Stomach (tissue), 9 donors: ENCODE data around the gene GOPC. TPM values are rescaled to one million over a fixed set of nuclear protein-coding genes. Genes with fewer than 3 reads are reported as not detected.
A peak's percentile ranks its signal among the peaks of the same experiment; 100 is the strongest.

Experiments
- DNase-seq, 2 donors: peaks; one replicate each; pipeline versions ENCODE4 v3.0.0 to v3.0.0-alpha.2; 2013 to 2019
- H3K27ac ChIP-seq, 5 donors: fragments of 200-600 bp in 4 of 5; sonication (generic) in 4 of 5; one replicate each; pipeline ENCODE4 v1.5.1; 2013 to 2019; ENCODE audit warnings: mild to moderate bottlenecking in 1 of 5, moderate library complexity in 1 of 5
- H3K27me3 ChIP-seq, 3 donors: fragments of 200-600 bp; sonication (generic); one replicate each; pipeline ENCODE4 v1.5.1; 2017 to 2019; ENCODE audit warnings: mixed run types in 1 of 3
- H3K36me3 ChIP-seq, 4 donors: fragments of 200-600 bp; sonication (generic); 1 replicate in 3 of 4; 2 replicates in 1 of 4; pipeline ENCODE4 v1.5.1; 2016 to 2019
- H3K4me1 ChIP-seq, 4 donors: fragments of 200-600 bp; sonication (generic); one replicate each; pipeline ENCODE4 v1.5.1; 2016 to 2019
- H3K4me3 ChIP-seq, 4 donors: fragments of 200-600 bp; sonication (generic) in 3 of 4; one replicate each; pipeline ENCODE4 v1.5.1; 2016 to 2019; ENCODE audit warnings: mild to moderate bottlenecking in 1 of 4
- H3K9me3 ChIP-seq, 4 donors: fragments of 200-600 bp; sonication (generic); one replicate each; pipeline ENCODE4 v1.5.1; 2016 to 2019
- CTCF ChIP-seq, 7 experiments: fragments of 450-650 bp in 4 of 7; fragments of 200-600 bp in 3 of 7; sonication (generic) in 3 of 7; IDR thresholded peaks; one replicate each; pipeline ENCODE4 v1.5.1; 2016 to 2019; ENCODE audit warnings: antibody characterized with exemption in 7 of 7, control low read depth in 2 of 7, mild to moderate bottlenecking in 1 of 7
- EP300 ChIP-seq: sonication (generic); formaldehyde crosslinking; IDR thresholded peaks from one replicate; pipeline ENCODE4 v1.6.1; 2017; ENCODE audit warnings: antibody characterized with exemption
- POLR2A ChIP-seq, 4 donors: fragments of 450-650 bp; IDR thresholded peaks; one replicate each; pipeline ENCODE4 v1.6.1; 2016; ENCODE audit warnings: antibody characterized with exemption in 4 of 4, control low read depth in 2 of 4, mild to moderate bottlenecking in 1 of 4, moderate library complexity in 1 of 4
- POLR2AphosphoS5 ChIP-seq, 3 donors: sonication (generic); formaldehyde crosslinking; IDR thresholded peaks; one replicate each; pipeline ENCODE4 v1.6.1; 2016; ENCODE audit warnings: antibody characterized with exemption in 3 of 3
- WGBS, 5 donors: extraction: QIAGEN DNeasy Blood & Tissue Kit in 3 of 5; methylation state at CpG; one replicate each; pipeline versions ENCODE4 v1.1.5 to v1.1.7; 2013 to 2018; 5-methylcytosine and 5-hydroxymethylcytosine counted together
- intact Hi-C: fragments of 100-400 bp; cut with DNase I; formaldehyde crosslinking; loops from one replicate; pipeline ENCODE4 v1.15.1; 2023; ENCODE audit warnings: low total_unique reads
- polyA plus RNA-seq, 3 donors: library from polyadenylated mRNA; stranded (reverse); fragments of 200-250 nt; gene quantifications; one replicate each; pipeline ENCODE4 v1.2.3, GENCODE V29; 2013
- total RNA-seq, 5 donors: library from RNA; depleted of rRNA; stranded (reverse); fragments of >200 nt; gene quantifications; one replicate each; pipeline versions ENCODE4 v1.1.0 to v1.2.3, GENCODE V29; 2014 to 2016
- donor health status: healthy with polysubstance abuse.
- donor health status: Bipolar disorder and iron deficiency.
- donor health status: healthy.

Gene GOPC
- total and polyA plus RNA-seq, 8 donors, result 4.7 to 49.4 (median 13.8) TPM

GRCh38 chr6:117601811-117602150 lies 530 bp downstream of the GOPC start:
- H3K27me3 ChIP-seq, result no peaks in the 10 kb centered on the region
- H3K4me1 ChIP-seq, result peaks cover 9 to 49% (median 30%) of the 10 kb centered on the region in 4 donors
- TF ChIP-seq POLR2AphosphoS5 (IDR thresholded peaks at IDR 0.05) (no peak), EP300 (no peak), POLR2A (IDR thresholded peaks at IDR 0.05) (no peak), CTCF (IDR thresholded peaks at IDR 0.05) (no peak)
- WGBS, 5 donors, result 0 to 1% (median 0%) methylated on average over 12 of the region's 12 CpGs
- H3K4me3 ChIP-seq, result peak overlapping the region; percentile 90 to 100 (median 94)
- H3K9me3 ChIP-seq, result peaks cover 0 to 4% (median 0%) of the 10 kb centered on the region in 4 donors
- intact Hi-C loops, result no loop called here
- no peak for DNase-seq
- H3K27ac ChIP-seq, result peak overlapping the region in 4 of 5 donors; percentile 90 to 93 (median 92)
- peaks cover 0 to 19% (median 7%) of the 10 kb centered on the region in 4 donors for H3K36me3 ChIP-seq

- peak overlapping the region in 2 of 4 donors; percentile 91 to 100 for H3K4me3 ChIP-seq
- H3K27ac ChIP-seq, result no peak overlapping the region
- peaks cover 9 to 45% (median 30%) of the 10 kb centered on the region in 4 donors for H3K4me1 ChIP-seq
- WGBS, 5 donors, result 67 to 88% (median 73%) methylated on average over 6 of the region's 6 CpGs
- DNase-seq, result no peak
- intact Hi-C loops, result no loop called here
- H3K9me3 ChIP-seq, result peaks cover 0 to 4% (median 0%) of the 10 kb centered on the region in 4 donors
- H3K27me3 ChIP-seq, result no peaks in the 10 kb centered on the region
- TF ChIP-seq POLR2A (IDR thresholded peaks at IDR 0.05), result no peak
- no peak for TF ChIP-seq EP300
- no peak for TF ChIP-seq POLR2AphosphoS5 (IDR thresholded peaks at IDR 0.05)
- TF ChIP-seq CTCF (IDR thresholded peaks at IDR 0.05), result no peak
- H3K36me3 ChIP-seq, result peaks cover 0 to 20% (median 8%) of the 10 kb centered on the region in 4 donors
Measured at GRCh38 chr6:117600008-117600743, 2.1 kb downstream of the GOPC start.

- DNase-seq, result no peak
- Histone ChIP-seq H3K36me3 (peaks cover 0 to 20% (median 8%) of the 10 kb centered on the region in 4 donors), H3K4me1 (peaks cover 9 to 36% (median 27%) of the 10 kb centered on the region in 4 donors), H3K27me3 (no peaks in the 10 kb centered on the region), H3K9me3 (peaks cover 0 to 4% (median 0%) of the 10 kb centered on the region in 4 donors), H3K4me3 (no peak overlapping the region), H3K27ac (no peak overlapping the region)
- 93 to 98% (median 97%) methylated on average over 2 of the region's 2 CpGs for WGBS, 5 donors
- no peak for TF ChIP-seq POLR2AphosphoS5 (IDR thresholded peaks at IDR 0.05)
- no peak for TF ChIP-seq POLR2A (IDR thresholded peaks at IDR 0.05)
- no peak for TF ChIP-seq EP300
- no peak for TF ChIP-seq CTCF (IDR thresholded peaks at IDR 0.05)
- intact Hi-C loops, result no loop called here
Measured at GRCh38 chr6:117597755-117598154, 4.6 kb downstream of the GOPC start.

- TF ChIP-seq CTCF (IDR thresholded peaks at IDR 0.05), result no peak
- TF ChIP-seq EP300, result no peak
- no peak for TF ChIP-seq POLR2A (IDR thresholded peaks at IDR 0.05)
- TF ChIP-seq POLR2AphosphoS5 (IDR thresholded peaks at IDR 0.05), result no peak
- WGBS, 5 donors, result 76 to 92% (median 86%) methylated on average over 2 of the region's 2 CpGs
- Histone ChIP-seq H3K27ac (no peak overlapping the region), H3K27me3 (no peaks in the 10 kb centered on the region), H3K36me3 (peaks cover 0 to 22% (median 10%) of the 10 kb centered on the region in 4 donors), H3K9me3 (peaks cover 0 to 4% (median 0%) of the 10 kb centered on the region in 4 donors), H3K4me3 (no peak overlapping the region), H3K4me1 (peaks cover 3 to 23% (median 14%) of the 10 kb centered on the region in 4 donors)
- no peak for DNase-seq
- intact Hi-C loops, result no loop called here
Measured at GRCh38 chr6:117595099-117595923, 7.0 kb downstream of the GOPC start.
